Hippocampal formation (tissue), 2 donors: ENCODE measurements around the gene DAB1.
"Not testable (repeated sequence)": the region's sequence is repeated elsewhere in the genome, so short reads cannot be mapped to it uniquely, and the experiment has no call there.

Experiments used
- DNase-seq, 2 donors: peaks; one replicate each; lab custom pipeline; 2025; lab: John Stamatoyannopoulos, UW

Gene DAB1

DNA sequence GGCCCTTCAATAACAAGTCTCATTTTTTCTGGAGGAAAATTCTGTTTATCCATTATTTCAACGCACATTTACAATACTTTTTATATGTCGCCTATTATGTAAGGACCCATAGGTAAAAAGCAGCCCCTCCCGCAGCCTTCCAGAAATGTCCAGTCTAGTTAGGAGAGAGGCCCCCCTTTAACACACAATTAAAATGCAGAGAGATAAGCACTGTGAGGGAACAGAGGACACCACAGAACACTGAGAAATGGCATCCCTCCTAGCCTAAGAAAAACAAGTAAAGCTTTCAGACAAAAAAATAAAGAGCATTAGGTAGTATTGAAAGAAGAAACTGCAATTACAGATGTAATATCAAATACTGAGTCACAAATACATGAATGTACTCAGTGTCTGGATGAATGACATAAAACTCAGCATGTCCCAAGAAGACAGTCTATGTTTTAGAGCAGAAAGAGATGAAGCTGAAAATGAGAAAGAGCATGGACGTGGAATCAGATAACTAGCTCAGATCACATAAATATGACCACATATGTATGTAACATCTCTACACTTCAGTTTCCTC lies 62.9 kb downstream of the DAB1 start:
- DNase-seq, result no peak

DNA sequence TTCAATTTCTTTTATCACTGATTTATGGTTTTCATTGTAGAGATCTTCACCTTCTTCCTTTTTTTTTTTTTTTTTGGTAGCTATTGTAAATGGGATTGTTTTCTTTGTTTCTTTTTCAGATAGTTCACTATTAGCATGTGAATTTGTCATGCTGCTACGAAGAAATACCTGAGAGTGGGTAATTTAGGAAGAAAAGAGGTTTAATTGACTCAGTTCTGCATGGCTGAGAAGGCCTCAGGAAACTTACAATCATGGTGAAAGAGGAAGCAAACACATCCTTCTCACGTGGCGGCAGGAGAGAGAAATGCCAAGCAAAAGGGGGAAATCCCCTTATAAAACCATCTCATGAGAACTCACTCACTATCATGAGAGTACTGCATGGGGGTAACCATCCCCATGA lies 66.4 kb downstream of the DAB1 start:
- DNase-seq, result no peak

DNA sequence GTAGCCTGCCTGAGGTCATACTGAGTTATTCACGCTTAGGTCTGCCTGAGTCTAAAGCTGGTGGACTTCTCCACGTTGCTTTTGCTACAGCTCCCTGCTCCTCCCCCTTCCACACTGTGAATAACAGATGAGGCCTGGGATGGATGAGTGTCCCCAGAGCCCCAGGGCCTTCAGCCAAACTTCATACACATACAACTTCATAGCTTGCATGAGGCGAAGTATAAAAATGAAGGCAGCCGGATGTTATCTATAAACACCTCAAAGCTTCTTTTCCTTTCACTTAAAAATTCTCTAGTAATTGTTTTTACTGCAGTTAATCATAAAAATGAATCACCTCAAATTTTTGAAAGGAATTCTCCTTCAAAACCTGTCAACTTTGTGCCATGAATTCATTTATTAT lies 70.2 kb downstream of the DAB1 start:
- no peak for DNase-seq

DNA sequence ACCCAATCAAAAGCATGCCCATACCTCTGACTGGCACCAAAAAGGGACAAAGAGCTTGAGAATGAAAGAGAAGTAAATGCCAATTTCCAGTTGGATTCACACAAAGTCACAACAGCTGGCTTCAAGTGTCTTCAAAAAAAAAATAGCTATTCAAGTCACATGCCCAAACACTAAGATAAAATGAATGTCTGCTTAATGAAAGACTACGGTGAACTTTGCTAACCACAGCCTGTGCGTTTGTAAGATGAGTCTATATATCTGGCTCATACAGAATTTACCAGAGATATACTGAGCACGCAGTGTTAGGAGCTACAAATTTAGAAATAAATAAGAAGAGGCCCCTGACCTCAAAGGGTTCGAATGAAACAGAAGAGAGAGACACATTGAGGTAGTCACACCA lies 73.2 kb downstream of the DAB1 start:
- no peak for DNase-seq

DNA sequence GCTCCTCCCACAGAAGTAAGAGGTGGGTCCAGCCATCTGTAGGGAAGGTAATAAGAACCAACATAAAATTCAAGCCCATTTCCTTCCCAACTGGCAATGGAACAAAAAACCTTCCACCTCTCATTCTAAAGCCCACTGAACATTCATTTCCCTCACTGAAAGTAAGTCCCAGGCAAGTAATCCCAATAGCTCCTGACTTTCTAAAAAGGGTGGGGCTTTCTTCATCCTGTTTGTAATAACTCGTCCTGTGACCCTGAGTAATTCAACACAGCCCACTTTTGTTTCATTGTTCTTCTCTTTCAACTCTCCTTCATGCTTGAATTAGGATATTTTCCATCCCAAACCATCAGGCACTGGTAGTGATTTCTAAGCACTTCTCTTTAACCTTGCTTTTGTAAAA lies 74.9 kb downstream of the DAB1 start:
- DNase-seq, result no peak

DNA sequence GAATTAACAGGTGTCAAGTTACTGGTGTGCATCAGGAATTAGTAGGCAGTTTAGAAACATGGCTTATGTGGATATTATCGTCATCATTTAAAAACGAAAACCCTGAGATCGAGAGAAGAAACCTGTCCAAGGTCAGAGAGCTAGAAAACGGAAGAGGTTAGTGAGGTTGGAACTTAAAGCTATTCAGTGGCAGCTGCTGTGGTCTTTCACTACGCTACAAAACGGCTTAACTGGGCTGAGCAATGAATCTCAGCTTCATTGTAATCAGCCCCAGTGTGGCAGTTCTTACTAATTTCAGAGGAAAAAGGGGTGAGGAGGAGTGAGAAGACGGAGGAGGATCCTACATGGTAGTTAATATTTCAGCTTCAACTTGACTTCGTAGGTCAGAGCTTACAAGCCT lies 77.9 kb downstream of the DAB1 start:
- no peak for DNase-seq

DNA sequence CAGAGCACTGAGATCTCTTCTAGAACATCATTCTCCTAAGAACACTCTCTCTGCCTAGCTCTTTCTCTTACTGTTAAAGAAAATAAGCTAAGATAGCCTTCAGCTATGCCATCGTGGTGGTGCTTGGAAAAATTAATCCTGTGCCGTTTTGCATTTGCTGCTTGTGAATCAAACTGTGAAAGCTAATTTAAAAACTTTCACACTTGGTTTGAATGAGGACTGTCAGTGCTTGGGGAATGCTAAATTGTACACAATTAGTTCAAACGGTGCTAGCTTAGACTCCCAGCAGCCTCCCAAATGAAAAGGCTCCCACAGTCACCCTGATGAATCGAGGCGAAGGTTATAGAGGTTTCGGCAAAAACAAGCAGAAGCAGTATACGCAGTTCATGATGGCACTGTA lies 79.6 kb downstream of the DAB1 start:
- DNase-seq, result no peak

DNA sequence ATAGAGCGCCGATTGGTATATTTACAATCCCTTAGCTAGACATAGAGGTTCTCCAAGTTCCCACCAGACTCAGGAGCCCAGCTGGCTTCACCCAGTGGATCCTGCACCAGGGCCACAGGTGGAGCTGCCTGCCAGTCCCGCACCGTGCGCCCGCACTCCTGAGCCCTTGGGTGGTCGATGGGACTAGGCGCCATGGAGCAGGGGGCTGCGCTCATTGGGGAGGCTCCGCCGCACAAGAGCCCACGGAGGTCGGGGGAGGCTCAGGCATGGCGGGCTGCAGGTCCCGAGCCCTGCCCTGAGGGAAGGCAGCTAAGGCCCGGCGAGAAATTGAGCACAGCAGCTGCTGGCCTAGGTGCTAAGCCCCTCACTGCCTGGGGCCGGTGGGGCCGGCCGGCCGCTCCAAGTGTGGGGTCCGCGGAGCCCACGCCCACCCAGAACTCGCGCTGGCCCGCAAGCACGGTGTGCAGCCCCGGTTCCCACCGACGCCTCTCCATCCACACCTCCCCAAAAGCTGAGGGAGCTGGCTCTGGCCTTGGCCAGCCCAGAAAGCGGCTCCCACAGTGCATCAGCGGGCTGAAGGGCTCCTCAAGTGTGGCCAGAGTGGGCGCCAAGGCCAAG lies 80.5 kb downstream of the DAB1 start:
- DNase-seq, result not testable (repeated sequence)

DNA sequence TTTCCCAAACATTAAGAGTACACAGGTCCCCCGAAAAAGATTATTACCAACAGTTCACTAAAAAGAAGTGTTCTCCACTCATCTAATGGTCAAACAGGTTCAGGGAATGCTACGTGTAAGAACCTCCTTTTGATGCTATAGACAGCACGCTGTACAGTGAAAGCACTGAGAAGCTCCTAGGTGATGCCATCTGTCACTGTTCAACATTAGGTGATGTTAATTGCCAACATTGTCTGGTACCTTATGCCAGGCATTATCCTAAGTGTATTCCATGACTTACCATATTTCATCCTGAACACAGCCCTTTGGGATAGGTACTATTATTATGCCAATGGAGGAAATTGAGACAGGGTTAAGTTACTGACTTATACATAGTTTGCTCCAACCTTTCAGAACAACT lies 82.1 kb downstream of the DAB1 start:
- no peak for DNase-seq

DNA sequence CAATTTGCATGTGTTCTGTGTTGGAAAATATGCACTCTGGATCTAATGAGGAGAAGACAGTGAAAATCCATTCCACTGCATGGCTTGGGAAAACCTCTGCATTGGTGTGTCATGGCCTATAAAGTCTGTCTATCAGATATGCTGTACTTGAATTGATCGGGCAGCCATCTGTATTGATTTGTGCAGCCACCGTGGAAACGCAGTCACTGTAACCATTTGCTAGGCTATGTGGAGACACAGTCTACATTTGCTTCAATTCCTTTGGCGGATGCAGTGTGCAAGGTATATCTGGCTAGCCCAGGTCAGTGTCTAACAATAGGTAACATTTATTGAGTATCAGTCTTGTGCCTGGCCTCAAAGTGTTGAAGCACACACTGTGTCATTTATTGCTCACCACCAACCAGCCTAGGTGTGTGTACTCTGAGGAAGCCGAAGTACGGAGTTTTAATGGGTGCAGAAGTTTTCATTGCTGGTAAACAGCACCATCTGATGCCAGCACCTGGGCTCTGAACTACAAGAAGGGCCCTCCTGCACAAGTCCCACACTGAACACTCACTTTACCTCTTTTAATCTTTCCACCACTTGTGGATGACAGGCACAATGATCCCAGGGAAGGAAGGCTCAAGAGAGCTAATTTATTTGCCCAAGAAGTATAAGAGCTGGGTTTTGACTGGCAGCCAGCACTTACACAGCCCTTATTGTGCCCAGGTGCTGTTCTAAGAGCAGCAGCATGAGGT lies 83.4 kb downstream of the DAB1 start:
- no peak for DNase-seq

DNA sequence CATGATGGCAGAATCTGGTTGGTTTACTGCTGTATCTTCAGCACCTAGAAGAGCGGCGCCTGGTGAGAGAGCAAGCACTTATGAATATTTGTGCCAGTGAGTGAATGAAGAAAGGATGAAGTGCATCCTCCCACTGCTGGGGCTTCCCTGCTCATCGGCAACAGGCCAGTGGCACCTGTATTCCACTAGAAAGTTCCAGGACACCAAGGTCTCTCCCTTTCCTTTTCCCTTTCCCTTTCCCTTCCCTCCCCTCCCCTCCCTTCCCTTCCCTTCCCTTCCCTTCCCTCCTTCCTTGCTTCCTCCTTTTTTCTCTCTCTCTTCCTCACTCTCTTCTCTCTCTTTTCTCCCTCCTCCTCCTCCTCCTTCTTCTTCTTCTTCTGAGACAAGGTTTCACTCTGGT lies 86.2 kb downstream of the DAB1 start:
- no peak for DNase-seq

DNA sequence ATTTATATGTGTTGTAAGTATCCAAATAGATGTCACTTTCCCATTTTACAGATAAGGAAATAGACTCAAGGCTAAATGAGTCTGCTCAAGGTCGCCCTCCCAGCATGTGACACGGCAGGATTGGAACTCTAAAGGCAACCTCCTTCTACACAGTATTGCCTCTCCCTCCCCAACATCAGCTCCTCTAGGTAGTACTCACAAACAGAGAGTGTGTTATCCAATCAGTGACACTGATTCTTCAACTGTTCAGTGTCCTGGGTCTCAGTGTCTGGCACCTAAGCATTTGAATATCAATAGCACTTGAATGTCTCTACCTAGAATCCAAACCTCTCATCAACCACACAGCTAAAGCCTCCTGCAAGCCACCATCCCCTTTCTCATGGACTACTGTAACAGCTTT lies 87.1 kb downstream of the DAB1 start:
- DNase-seq, result no peak

DNA sequence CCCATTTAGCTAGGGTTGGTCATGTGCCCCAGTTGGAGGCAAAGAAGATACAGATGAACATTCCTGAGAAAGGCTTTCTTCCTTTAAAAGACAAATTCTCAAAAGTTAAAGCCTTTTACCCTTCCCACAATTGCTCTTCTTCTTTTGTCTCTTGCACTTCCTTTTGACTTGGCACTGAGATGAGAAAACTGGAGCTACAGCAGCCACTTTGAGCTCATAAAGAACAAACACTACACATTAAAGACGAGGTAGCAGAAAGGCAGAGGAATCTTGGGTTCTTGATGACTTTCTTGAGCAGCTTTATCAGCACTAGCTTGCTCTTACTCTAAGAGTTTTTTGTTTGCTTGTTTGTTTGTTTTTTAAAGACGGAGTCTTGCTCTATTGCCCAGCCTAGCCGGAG lies 92.2 kb downstream of the DAB1 start:
- DNase-seq, result no peak

DNA sequence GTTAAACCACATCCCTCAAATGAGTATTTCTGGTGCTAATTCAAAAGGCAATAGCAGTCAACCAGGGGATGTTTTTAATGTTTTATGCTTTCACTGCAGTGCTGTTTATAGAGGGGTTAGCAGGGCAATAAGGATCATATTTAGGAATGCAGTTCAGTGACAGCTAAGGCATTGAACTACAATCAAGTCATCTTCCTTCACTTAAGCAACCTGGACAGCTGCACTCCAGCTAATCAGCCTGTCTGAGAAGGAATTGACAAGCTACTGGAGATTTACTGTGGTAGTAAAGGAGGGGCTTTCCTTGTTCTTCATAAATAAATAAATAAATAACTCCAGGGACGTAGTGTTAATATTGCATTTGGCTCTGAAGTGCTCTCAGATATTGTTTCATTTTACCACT lies 93.9 kb downstream of the DAB1 start:
- DNase-seq, result no peak

DNA sequence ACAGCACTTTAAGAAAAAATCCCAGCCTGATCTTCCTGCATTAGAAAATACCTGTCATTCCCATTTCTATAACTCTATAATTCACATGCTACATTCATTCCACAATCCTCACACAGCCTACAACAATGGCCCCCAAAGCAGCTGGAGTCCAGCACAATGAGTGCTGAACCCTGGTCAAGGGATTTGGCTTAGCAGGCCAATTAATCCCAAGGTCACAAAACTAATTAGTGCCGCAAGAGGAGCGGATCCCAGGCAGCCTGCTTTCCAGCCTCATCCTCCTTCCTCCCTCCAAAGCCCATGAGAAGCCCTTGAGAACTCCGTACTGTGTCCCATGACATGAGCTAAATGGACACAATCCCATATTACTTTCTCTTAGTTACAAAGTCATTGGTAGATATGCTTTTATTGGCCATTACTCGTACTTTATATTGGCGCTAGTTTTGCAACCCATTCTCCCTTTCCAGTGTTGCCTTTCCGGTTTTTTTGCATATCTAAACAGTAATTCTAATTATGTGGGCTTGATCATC lies 94.8 kb downstream of the DAB1 start:
- no peak for DNase-seq

DNA sequence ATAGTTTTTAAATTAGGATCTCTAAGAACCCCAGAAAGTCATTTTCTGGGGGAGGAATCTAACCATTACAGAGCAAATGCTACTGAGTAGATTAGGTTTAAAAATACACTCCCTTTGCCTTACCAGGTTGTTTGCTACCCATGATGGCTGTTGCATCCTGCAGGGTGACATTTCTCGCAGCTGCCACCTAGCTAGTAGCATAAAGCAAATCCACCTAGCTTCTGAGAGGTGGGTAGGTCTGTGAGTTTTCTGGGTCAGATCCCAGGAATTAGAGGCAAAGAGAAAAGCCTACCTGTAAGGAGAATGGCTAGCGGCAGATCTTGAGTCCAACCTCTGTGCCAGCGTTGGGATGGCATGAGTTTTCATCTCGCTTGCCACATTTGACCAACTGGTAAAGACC lies 95.9 kb downstream of the DAB1 start:
- DNase-seq, result no peak

DNA sequence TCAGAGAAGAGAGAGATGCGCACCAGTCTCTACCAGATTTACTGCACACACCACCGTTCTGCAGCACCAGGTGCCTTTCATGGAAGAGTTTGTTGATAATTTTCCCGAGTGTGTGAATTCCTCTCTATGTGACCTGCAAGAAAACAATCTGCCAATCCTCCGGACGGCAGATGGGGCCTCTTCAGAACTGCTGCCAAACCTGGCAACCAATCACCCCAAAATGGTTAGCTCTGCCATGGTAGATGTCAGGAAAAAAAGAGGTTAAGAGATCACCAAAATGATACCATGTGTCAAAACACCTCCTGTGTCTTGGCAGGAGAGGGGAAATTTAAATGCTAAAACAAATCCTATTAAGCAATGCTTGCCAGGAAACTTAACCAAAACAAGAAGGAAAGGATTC lies 96.5 kb downstream of the DAB1 start:
- DNase-seq, result no peak

DNA sequence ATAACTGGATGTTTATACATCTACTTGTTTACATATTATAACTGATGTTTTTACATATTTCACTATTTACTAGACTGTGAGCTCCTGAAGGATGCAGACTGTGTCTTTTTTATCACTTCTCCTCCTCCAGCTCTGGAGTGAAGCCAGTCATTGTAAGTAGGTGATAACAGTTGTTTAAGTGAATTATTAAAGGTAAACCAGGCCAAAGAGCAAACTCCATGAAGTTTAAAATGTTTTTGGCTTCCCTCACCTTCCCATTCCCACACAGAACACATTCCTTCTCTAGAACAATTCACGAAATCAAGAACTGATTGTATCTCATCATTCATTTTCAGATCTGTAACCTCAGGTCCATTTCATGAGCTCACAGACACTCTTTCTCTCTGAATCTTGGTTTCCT lies 98.3 kb downstream of the DAB1 start:
- DNase-seq, result no peak

DNA sequence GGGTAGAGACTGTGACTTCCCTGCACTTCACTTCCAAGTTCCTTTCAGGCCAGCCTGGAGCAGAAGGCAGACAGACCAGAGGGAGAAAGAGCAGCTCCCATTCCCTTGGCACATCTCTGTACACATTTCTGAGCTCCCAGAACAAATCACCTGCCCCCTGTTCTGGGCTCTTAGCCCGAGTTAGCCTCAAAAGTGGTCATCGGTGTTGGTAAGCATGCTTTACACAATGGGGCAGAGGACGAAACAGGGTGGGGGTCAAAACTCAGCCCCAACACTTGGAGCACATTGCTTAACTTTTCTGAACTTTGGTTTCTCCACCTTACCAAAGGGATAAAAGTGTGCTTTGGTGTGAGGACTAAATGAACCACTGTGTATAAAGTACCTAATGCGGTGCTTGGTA lies 98.7 kb downstream of the DAB1 start:
- no peak for DNase-seq

DNA sequence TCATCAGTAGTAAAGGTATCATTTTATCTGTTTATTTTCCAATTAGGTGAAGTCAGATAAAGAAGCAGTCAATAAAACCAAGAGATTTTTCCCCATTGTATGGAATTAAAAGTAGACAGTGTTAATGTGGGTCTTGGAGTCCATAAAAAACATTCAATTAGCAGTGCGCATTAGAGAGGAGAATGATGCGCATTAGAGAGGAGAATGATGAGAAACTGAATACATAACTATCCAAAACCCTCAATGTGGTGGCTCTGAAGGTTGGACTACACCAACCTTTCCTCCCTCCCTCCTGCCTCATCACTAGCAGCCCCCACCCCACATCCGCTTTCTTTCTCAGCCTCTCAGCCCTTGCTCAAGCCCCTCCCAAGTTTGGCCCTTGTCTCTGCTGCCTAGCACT lies 99.5 kb downstream of the DAB1 start:
- DNase-seq, result no peak

DNA sequence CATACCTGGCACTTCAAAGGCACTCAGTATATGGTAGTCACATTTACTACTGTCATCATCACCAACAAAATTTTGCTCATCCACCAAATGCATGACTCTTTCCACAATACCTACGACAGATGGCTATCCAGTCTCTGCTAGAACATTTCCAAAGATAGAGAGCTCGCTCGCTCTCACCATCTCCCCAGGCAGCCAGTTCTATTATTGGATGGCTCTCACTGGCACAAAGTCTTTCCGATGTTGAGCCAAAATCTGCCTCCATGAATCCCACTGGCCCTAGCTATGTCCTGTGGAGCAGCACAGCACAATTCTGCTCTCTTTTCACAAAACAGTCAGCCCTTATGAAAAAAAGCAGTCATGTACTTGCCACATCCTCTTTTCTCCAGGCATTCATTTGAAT lies 102.1 kb downstream of the DAB1 start:
- DNase-seq, result peak in 1 of 2 donors; percentile 50

DNA sequence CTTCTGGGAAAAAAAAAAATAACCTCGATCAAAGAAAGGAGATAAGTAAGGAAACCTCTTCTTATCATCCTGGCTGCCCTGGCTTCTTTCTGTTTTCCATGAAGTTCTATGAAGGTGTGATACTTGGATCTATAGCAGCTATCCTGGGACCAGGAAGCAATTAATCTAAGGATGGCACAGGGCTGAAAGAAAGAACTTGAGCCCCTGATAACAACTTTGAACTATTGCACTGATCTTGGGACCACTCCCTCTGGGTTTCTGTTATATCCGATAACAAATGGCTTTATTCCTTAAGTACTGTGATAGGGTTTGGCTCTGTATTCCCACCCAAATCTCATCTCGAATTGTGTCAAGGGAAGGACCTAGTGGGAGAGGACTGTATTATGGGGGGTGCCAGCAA lies 104.1 kb downstream of the DAB1 start:
- DNase-seq, result no peak

DNA sequence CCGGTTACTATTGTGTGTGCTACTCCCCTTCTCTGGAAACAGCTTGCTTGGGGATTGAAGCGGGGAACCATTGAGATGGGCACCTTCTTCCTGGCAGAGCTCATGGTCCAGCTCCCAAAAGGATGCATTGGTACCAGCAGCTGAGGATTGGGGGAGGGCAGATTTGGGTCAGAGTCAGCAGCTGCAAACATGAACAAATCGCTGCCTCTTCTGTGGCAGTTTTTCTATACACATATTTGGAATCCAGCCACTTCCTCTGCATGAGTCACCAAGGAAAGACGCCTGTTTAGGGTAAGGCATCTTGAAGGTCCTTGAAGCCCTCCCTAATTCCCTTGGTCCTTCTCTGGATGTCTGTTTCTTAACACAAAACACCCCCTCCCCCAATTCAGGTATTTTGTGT lies 104.7 kb downstream of the DAB1 start:
- DNase-seq, result no peak

DNA sequence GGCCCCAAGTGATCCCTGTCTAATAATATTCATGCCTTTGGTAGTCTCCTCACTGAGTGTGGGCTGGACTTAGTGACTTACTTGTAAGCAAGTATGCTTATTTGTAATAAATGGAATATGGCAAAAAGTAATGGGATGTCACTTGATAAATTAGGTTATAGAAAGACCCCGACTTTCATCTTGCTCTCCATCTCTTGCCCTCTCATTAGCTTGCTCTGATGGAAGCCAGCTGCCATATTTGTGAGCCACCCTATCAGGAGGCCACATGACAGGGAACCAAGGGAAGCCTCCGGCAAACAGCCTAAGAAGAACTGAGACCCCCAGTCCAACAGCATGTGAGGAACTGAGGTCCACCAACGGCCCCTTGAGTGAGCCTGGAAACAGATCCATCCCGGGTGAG lies 107.0 kb downstream of the DAB1 start:
- DNase-seq, result no peak
